Loucy (cell line): Measurements from ENCODE around the gene PARP1.

Experiments used
- CTCF ChIP-seq: fragments of 200-600 bp; sonication (generic); conservative IDR thresholded peaks from 2 replicates; pipeline ENCODE4 v1.5.1; 2014; ENCODE audit warnings: mild to moderate bottlenecking, antibody characterized with exemption, low read length
- EZH2phosphoT487 ChIP-seq: fragments of 200-600 bp; IDR thresholded peaks from 2 replicates; pipeline ENCODE4 v1.6.1; 2018; ENCODE audit warnings: antibody characterized with exemption, mild to moderate bottlenecking, moderate library complexity, borderline replicate concordance

GRCh38 chr1:226322986-226323385, 84.9 kb downstream of the PARP1 start:
- TF ChIP-seq CTCF (no peak), EZH2phosphoT487 (no peak)
